WTC11 (cell line): ENCODE results near the gene GALNT18. TPM values are rescaled to one million over a fixed set of nuclear protein-coding genes. Genes with fewer than 3 reads are reported as not detected.

Experiments
- ATAC-seq: fragments of 200-7000 bp; cut with Tn5 transposase; 2 replicates; pipeline ENCODE4 v1.10.0; 2021; ENCODE audit warnings: mild to moderate bottlenecking, moderate library complexity
- CTCF ChIA-PET: fragments of 300-600 bp; sonication (Branson Sonifier 250); formaldehyde crosslinking; loops from one replicate; lab custom pipeline; 2021; ENCODE audit warnings: antibody characterized with exemption; lab: Charles Lee
- POLR2A ChIA-PET: fragments of 350-600 bp; sonication (Branson Sonifier 250); formaldehyde crosslinking; loops from one replicate; lab custom pipeline; 2021; ENCODE audit warnings: antibody characterized with exemption; lab: Charles Lee
- DNase-seq: peaks from one replicate; pipeline ENCODE4 v3.0.0; 2021; ENCODE audit warnings: low spot score
- H3K27ac Mint-ChIP-seq: 2 replicates; pipeline ENCODE4 v1.8.0; 2021; ENCODE audit warnings: mixed read lengths
- H3K27me3 Mint-ChIP-seq: 2 replicates; pipeline ENCODE4 v1.8.0; 2021; ENCODE audit warnings: low read depth, mild to moderate bottlenecking, moderate library complexity, mixed read lengths
- H3K36me3 Mint-ChIP-seq: 2 replicates; pipeline ENCODE4 v1.8.0; 2021; ENCODE audit warnings: mixed read lengths
- H3K4me1 Mint-ChIP-seq: 2 replicates; pipeline ENCODE4 v1.8.0; 2022; ENCODE audit warnings: mixed read lengths
- H3K4me3 Mint-ChIP-seq: 2 replicates; pipeline ENCODE4 v1.8.0; 2021; ENCODE audit warnings: mild to moderate bottlenecking, moderate library complexity, mixed read lengths
- H3K9me3 Mint-ChIP-seq: 2 replicates; pipeline ENCODE4 v1.8.0; 2021; ENCODE audit warnings: mixed read lengths
- ELF4 ChIP-seq: sonication (generic); formaldehyde crosslinking; IDR thresholded peaks from 2 replicates; pipeline ENCODE4 v1.8.1; 2022; ENCODE audit warnings: low read depth, mild to moderate bottlenecking, moderate library complexity, missing genetic modification reagents
- GABPB1 ChIP-seq: sonication (generic); formaldehyde crosslinking; IDR thresholded peaks from 2 replicates; pipeline ENCODE4 v1.8.1; 2023; ENCODE audit warnings: mild to moderate bottlenecking, missing genetic modification reagents
- IRF2 ChIP-seq: sonication (generic); formaldehyde crosslinking; IDR thresholded peaks from 2 replicates; pipeline ENCODE4 v1.8.0; 2022; ENCODE audit warnings: low read depth, missing genetic modification reagents, borderline replicate concordance
- SP1 ChIP-seq: sonication (generic); formaldehyde crosslinking; conservative IDR thresholded peaks from 2 replicates; pipeline ENCODE4 v1.8.1; 2022; ENCODE audit warnings: missing genetic modification reagents
- total RNA-seq: library from RNA; stranded (reverse); gene quantifications from 3 replicates; pipeline ENCODE4 v1.2.3, GENCODE V29; 2021
- TF ChIP-seq, protein P1 (sequence below): fragments of 250-450 bp; sonication (Bioruptor Pico); IDR thresholded peaks from 2 replicates; pipeline ENCODE4 v1.9.0; 2021; ENCODE audit warnings: mild to moderate bottlenecking, borderline replicate concordance
- TF ChIP-seq, protein P2 (sequence below): fragments of 250-450 bp; sonication (Bioruptor Pico); IDR thresholded peaks from 2 replicates; pipeline ENCODE4 v1.9.0; 2021; ENCODE audit warnings: moderate library complexity, mild to moderate bottlenecking, inconsistent platforms, borderline replicate concordance
- TF ChIP-seq, protein P3 (sequence below): fragments of 250-450 bp; sonication (Bioruptor Pico); conservative IDR thresholded peaks from 2 replicates; pipeline ENCODE4 v1.9.0; 2021; ENCODE audit warnings: mild to moderate bottlenecking
- TF ChIP-seq, protein P4 (sequence below): sonication (generic); formaldehyde crosslinking; conservative IDR thresholded peaks from 2 replicates; pipeline ENCODE4 v1.8.1; 2022; ENCODE audit warnings: mild to moderate bottlenecking, missing genetic modification reagents
- TF ChIP-seq, protein P5 (sequence below): sonication (generic); formaldehyde crosslinking; IDR thresholded peaks from 2 replicates; pipeline ENCODE4 v1.8.1; 2022; ENCODE audit warnings: mild to moderate bottlenecking, missing genetic modification reagents, moderate library complexity, borderline replicate concordance

Gene GALNT18
- total RNA-seq, 1 experiment from 2014 or later: 5.0 TPM

DNA sequence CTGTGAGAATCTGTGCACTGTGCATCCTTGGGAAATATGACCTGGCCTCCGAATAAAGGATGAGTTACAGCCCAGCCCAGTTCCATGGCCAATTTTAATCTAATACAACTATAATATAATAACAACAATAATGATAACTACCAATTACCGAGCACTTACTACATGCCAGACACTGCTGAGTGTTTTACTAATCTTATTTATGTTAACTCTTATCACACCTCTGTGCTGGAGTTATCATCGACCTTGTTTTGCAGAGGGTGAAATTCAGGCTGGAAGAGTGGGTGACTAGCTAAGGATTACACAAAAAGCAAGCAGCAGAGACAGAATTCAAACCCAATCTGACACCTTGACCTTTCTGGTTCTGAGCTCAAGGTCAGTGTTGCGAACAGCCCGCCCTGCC lies 83.9 kb downstream of the GALNT18 start (continued):
- TF ChIP-seq, protein P1, sequence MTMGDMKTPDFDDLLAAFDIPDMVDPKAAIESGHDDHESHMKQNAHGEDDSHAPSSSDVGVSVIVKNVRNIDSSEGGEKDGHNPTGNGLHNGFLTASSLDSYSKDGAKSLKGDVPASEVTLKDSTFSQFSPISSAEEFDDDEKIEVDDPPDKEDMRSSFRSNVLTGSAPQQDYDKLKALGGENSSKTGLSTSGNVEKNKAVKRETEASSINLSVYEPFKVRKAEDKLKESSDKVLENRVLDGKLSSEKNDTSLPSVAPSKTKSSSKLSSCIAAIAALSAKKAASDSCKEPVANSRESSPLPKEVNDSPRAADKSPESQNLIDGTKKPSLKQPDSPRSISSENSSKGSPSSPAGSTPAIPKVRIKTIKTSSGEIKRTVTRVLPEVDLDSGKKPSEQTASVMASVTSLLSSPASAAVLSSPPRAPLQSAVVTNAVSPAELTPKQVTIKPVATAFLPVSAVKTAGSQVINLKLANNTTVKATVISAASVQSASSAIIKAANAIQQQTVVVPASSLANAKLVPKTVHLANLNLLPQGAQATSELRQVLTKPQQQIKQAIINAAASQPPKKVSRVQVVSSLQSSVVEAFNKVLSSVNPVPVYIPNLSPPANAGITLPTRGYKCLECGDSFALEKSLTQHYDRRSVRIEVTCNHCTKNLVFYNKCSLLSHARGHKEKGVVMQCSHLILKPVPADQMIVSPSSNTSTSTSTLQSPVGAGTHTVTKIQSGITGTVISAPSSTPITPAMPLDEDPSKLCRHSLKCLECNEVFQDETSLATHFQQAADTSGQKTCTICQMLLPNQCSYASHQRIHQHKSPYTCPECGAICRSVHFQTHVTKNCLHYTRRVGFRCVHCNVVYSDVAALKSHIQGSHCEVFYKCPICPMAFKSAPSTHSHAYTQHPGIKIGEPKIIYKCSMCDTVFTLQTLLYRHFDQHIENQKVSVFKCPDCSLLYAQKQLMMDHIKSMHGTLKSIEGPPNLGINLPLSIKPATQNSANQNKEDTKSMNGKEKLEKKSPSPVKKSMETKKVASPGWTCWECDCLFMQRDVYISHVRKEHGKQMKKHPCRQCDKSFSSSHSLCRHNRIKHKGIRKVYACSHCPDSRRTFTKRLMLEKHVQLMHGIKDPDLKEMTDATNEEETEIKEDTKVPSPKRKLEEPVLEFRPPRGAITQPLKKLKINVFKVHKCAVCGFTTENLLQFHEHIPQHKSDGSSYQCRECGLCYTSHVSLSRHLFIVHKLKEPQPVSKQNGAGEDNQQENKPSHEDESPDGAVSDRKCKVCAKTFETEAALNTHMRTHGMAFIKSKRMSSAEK (CRISPR knock-in tag): no peak
- TF ChIP-seq ELF4 (CRISPR knock-in tag): no peak
- TF ChIP-seq GABPB1 (CRISPR knock-in tag): no peak
- no peak for TF ChIP-seq SP1
- TF ChIP-seq, protein P2, sequence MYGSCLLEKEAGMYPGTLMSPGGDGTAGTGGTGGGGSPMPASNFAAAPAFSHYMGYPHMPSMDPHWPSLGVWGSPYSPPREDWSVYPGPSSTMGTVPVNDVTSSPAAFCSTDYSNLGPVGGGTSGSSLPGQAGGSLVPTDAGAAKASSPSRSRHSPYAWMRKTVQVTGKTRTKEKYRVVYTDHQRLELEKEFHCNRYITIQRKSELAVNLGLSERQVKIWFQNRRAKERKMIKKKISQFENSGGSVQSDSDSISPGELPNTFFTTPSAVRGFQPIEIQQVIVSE (CRISPR knock-in tag): no peak

DNA sequence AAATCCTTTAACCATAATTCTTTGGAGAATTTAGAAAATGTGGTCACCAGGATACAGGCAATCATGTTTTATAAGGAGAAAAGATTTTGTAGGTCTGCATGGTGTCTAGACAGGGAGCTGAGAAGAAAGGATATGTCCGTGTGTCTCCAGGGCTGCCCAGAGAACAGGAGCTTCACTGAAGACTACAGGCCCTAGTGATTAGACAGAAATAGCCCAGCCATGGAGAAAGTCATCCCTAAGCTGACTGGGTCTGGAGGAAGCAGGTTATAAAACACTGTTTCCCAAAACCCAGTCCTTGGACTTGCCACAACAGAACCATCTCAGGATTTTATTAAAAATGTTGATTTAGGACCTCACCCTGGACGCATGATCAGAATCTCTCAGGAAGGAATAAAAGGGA lies 84.4 kb downstream of the GALNT18 start:
- DNase-seq: no peak
- no peak for ATAC-seq
- H3K27me3 Mint-ChIP-seq: no peaks in the 10 kb centered on the region
- ChIA-PET POLR2A (no interaction called here), CTCF (interaction anchor here (1.6 kb wide), 1 partner anchor 250 kb away, joined by 4 read pairs; no protein-coding TSS in a partner anchor)
- no peak overlapping the region for H3K27ac Mint-ChIP-seq
- TF ChIP-seq IRF2 (CRISPR knock-in tag): no peak
- TF ChIP-seq, protein P3, sequence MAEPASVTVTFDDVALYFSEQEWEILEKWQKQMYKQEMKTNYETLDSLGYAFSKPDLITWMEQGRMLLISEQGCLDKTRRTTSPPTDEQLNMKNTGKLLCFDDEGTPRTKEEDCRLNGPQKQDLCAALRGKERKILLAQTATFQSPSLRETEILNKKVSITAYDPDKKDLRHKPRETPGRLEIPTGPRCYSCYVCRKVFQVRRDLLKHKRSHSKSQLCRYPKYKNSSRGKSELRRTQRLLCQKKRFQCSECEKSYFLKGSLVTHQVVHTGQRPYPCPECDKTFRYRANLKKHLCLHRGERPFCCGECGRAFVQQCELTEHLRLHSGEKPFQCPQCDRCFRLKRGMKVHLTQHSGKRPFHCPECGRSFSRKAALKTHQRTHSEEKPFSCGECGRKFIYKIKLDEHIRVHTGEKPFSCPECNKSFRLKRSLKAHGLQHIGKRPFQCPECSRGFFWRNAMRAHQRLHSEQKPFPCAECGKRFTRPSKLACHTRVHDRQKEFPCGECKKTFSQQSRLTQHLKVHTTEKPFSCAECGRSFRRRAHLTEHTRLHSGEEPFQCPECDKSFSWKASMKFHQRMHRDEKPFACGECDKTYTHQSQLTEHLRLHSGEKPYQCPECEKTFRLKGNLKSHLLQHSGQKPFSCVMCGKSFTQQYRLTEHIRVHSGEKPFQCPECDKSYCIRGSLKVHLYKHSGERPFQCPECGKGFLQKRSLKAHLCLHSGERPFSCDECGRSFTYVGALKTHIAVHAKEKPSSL: no peak
- TF ChIP-seq, protein P4, sequence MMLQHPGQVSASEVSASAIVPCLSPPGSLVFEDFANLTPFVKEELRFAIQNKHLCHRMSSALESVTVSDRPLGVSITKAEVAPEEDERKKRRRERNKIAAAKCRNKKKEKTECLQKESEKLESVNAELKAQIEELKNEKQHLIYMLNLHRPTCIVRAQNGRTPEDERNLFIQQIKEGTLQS (CRISPR knock-in tag): no peak
- TF ChIP-seq, protein P1 (CRISPR knock-in tag): no peak
- TF ChIP-seq, protein P5, sequence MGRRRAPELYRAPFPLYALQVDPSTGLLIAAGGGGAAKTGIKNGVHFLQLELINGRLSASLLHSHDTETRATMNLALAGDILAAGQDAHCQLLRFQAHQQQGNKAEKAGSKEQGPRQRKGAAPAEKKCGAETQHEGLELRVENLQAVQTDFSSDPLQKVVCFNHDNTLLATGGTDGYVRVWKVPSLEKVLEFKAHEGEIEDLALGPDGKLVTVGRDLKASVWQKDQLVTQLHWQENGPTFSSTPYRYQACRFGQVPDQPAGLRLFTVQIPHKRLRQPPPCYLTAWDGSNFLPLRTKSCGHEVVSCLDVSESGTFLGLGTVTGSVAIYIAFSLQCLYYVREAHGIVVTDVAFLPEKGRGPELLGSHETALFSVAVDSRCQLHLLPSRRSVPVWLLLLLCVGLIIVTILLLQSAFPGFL (CRISPR knock-in tag): no peak
- H3K9me3 Mint-ChIP-seq: no peaks in the 10 kb centered on the region
- H3K4me3 Mint-ChIP-seq: no peak overlapping the region
- H3K4me1 Mint-ChIP-seq: peaks cover 10% of the 10 kb centered on the region
- H3K36me3 Mint-ChIP-seq: no peaks in the 10 kb centered on the region
